Dermis blood vessel endothelial cell (primary cell): ENCODE results near the gene CISD3. TPM values are rescaled to one million over a fixed set of nuclear protein-coding genes. Genes with fewer than 3 reads are reported as not detected.

ENCODE experiments used
- DNase-seq: peaks from one replicate; pipeline ENCODE4 v3.0.0; 2010
- total RNA-seq: library from RNA; depleted of rRNA; stranded (reverse); fragments of >200 nt; gene quantifications from 2 replicates; pipeline ENCODE4 v1.2.3, GENCODE V29; 2014

CISD3 gene
- total RNA-seq, 1 donor from 2014 or later = 1.7 TPM

- no peak for DNase-seq
These were observed 50.0 kb downstream of the CISD3 start for GRCh38 chr17:38779965-38780752.

GRCh38 chr17:38783227-38783626 is 53.1 kb downstream of the CISD3 start:
- DNase-seq = no peak

Other genes starting within 250 kb of the CISD3 start
- gene SRCIN1, start 124.4 kb upstream of the CISD3 start, total RNA-seq = under 0.01 and 0.14 TPM in 2 replicates
- 0.65 and 1.2 TPM in 2 replicates for gene EPOP, start 55.4 kb upstream of the CISD3 start, total RNA-seq
- 23.9 and 25.9 TPM in 2 replicates for gene MLLT6, start 25.1 kb upstream of the CISD3 start, total RNA-seq
- 2.4 and 7.8 TPM in 2 replicates for gene PCGF2, start 18.0 kb downstream of the CISD3 start, total RNA-seq
- 188 and 348 TPM in 2 replicates for gene PSMB3, start 22.4 kb downstream of the CISD3 start, total RNA-seq
- 55.3 and 76.7 TPM in 2 replicates for gene PIP4K2B, start 69.2 kb downstream of the CISD3 start, total RNA-seq
- gene CWC25, start 95.0 kb downstream of the CISD3 start, total RNA-seq = 11.7 and 13.1 TPM in 2 replicates
- 921 and 1,590 TPM in 2 replicates for gene RPL23, start 123.4 kb downstream of the CISD3 start, total RNA-seq
- gene LASP1, start 139.7 kb downstream of the CISD3 start, total RNA-seq = 104 and 199 TPM in 2 replicates
- not detected in 2 replicates for gene FBXO47, start 237.1 kb downstream of the CISD3 start, total RNA-seq